ENCODE results near the gene LHFPL3.

DNA sequence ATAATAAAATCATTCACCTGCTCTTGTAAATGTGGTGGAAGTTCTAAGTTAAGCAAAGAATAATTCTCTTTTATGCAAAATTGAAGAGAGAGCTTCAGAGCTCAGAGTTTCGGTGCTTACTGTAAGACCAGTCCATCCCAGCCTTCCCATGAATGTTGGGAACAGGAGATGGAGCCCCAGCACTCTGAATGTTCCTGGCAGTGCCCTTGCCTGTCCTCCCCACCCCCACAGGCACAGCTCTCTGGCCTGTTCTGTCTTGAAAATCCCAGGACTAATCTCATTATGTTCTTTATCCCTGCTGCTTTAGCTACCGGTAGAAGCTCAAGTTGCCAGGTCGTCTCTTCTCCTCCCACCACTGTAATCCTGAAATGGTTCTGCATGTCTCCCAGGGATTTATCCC is 29.1 kb upstream of the LHFPL3 start:
- TF ChIP-seq, protein P1, sequence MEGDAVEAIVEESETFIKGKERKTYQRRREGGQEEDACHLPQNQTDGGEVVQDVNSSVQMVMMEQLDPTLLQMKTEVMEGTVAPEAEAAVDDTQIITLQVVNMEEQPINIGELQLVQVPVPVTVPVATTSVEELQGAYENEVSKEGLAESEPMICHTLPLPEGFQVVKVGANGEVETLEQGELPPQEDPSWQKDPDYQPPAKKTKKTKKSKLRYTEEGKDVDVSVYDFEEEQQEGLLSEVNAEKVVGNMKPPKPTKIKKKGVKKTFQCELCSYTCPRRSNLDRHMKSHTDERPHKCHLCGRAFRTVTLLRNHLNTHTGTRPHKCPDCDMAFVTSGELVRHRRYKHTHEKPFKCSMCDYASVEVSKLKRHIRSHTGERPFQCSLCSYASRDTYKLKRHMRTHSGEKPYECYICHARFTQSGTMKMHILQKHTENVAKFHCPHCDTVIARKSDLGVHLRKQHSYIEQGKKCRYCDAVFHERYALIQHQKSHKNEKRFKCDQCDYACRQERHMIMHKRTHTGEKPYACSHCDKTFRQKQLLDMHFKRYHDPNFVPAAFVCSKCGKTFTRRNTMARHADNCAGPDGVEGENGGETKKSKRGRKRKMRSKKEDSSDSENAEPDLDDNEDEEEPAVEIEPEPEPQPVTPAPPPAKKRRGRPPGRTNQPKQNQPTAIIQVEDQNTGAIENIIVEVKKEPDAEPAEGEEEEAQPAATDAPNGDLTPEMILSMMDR (IDR thresholded peaks at IDR 0.05; ENCODE audit: borderline replicate concordance, extremely low read depth, low read length, poor library complexity, severe bottlenecking), result no peak
- TF ChIP-seq EZH2 (IDR thresholded peaks at IDR 0.05; ENCODE audit: borderline replicate concordance, low read depth, low read length, severe bottlenecking), result no peak
